ENCODE data around the gene EML1. TPM values are rescaled to one million over a fixed set of nuclear protein-coding genes. Genes with fewer than 3 reads are reported as not detected.
"Not testable (repeated sequence)": the region's sequence is repeated elsewhere in the genome, so short reads cannot be mapped to it uniquely, and the experiment has no call there.

EML1 gene
- total and polyA plus RNA-seq, 2 experiments from 2014 or later = 22.9 to 31.9 TPM

GRCh38 chr14:99946652-99947489, 153.7 kb downstream of the EML1 start:
- Histone ChIP-seq H3K9me2 (replicated peaks; ENCODE audit: insufficient read depth) (no peaks in the 10 kb centered on the region), H3K9me3 (ENCODE audit: low read depth) (no peaks in the 10 kb centered on the region), H3K79me2 (no peaks in the 10 kb centered on the region), H3K27me3 (no peaks in the 10 kb centered on the region), H3K4me1 (ENCODE audit: insufficient read depth) (no peaks in the 10 kb centered on the region), H3K27ac (no peak overlapping the region), H4K20me1 (ENCODE audit: insufficient read depth, poor library complexity, severe bottlenecking) (no peaks in the 10 kb centered on the region), H3K4me2 (peak overlapping the region; percentile 60), H3K36me3 (replicated peaks; ENCODE audit: insufficient read depth, low read depth) (no peaks in the 10 kb centered on the region), H2AFZ (no peak overlapping the region), H3K4me3 (no peak overlapping the region)
- peak; percentile 57 for DNase-seq (ENCODE audit: low spot score)
- TF ChIP-seq, protein P1, sequence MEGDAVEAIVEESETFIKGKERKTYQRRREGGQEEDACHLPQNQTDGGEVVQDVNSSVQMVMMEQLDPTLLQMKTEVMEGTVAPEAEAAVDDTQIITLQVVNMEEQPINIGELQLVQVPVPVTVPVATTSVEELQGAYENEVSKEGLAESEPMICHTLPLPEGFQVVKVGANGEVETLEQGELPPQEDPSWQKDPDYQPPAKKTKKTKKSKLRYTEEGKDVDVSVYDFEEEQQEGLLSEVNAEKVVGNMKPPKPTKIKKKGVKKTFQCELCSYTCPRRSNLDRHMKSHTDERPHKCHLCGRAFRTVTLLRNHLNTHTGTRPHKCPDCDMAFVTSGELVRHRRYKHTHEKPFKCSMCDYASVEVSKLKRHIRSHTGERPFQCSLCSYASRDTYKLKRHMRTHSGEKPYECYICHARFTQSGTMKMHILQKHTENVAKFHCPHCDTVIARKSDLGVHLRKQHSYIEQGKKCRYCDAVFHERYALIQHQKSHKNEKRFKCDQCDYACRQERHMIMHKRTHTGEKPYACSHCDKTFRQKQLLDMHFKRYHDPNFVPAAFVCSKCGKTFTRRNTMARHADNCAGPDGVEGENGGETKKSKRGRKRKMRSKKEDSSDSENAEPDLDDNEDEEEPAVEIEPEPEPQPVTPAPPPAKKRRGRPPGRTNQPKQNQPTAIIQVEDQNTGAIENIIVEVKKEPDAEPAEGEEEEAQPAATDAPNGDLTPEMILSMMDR (IDR thresholded peaks at IDR 0.05; ENCODE audit: poor library complexity) = peak; percentile 92
- TF ChIP-seq EZH2phosphoT487 (IDR thresholded peaks at IDR 0.05; ENCODE audit: low read depth, severe bottlenecking, unreplicated experiment) = no peak
- WGBS (ENCODE audit: low lambda C conversion rate, missing lambda C conversion rate) = 54% methylated on average over 33 of the region's 33 CpGs

GRCh38 chr14:99947695-99948094, 154.5 kb downstream of the EML1 start:
- Histone ChIP-seq H3K4me3 (no peak overlapping the region), H3K9me2 (replicated peaks; ENCODE audit: insufficient read depth) (no peaks in the 10 kb centered on the region), H3K4me1 (ENCODE audit: insufficient read depth) (no peaks in the 10 kb centered on the region), H3K9me3 (ENCODE audit: low read depth) (no peaks in the 10 kb centered on the region), H2AFZ (no peak overlapping the region), H3K4me2 (no peak overlapping the region), H3K36me3 (replicated peaks; ENCODE audit: insufficient read depth, low read depth) (no peaks in the 10 kb centered on the region), H3K27ac (no peak overlapping the region), H3K79me2 (no peaks in the 10 kb centered on the region), H4K20me1 (ENCODE audit: insufficient read depth, poor library complexity, severe bottlenecking) (no peaks in the 10 kb centered on the region), H3K27me3 (no peaks in the 10 kb centered on the region)
- 85% methylated on average over 6 of the region's 6 CpGs for WGBS (ENCODE audit: low lambda C conversion rate, missing lambda C conversion rate)
- TF ChIP-seq EZH2phosphoT487 (IDR thresholded peaks at IDR 0.05; ENCODE audit: low read depth, severe bottlenecking, unreplicated experiment) (no peak), EZH2 (IDR thresholded peaks at IDR 0.05; ENCODE audit: borderline replicate concordance) (no peak)
- TF ChIP-seq, protein P1 (IDR thresholded peaks at IDR 0.05; ENCODE audit: poor library complexity) = no peak
- no peak for DNase-seq (ENCODE audit: low spot score)

DNA sequence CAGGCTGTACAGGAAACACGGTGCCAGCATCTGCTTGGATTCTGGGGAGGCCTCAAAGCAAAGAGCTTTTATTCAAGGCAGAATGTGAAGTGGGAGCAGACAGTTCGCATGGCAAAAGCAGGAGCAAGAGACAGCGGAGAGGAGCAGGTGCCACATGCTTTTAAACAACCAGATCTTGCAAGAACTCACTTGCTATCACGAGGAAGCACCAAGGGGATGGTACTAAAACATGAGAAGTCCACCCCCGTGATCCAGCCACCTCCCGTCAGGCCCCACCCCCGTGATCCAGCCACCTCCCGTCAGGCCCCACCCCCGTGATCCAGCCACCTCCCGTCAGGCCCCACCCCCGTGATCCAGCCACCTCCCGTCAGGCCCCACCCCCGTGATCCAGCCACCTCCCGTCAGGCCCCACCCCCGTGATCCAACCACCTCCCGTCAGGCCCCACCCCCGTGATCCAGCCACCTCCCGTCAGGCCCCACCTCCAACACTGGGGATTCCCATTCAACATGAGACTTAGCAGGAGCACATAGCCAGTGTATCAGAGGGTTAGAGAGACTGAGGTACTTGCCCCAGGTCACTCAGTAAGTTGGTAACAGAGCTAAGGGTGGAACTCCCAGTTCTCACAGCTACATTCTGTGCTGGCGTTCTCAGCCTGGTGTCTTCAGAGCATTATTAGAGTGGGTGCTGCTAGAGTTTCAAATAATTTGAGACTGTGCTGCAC, 156.0 kb downstream of the EML1 start:
- not testable (repeated sequence) for H3K79me2 ChIP-seq; H3K4me1 ChIP-seq (ENCODE audit: insufficient read depth); H3K4me2 ChIP-seq; H3K9me2 ChIP-seq (replicated peaks; ENCODE audit: insufficient read depth); H3K27ac ChIP-seq; H4K20me1 ChIP-seq (ENCODE audit: insufficient read depth, poor library complexity, severe bottlenecking); DNase-seq (ENCODE audit: low spot score); H3K9me3 ChIP-seq (ENCODE audit: low read depth); H3K4me3 ChIP-seq; H3K36me3 ChIP-seq (replicated peaks; ENCODE audit: insufficient read depth, low read depth); H3K27me3 ChIP-seq; H2AFZ ChIP-seq
- 75% methylated on average over 6 of the region's 19 CpGs for WGBS (ENCODE audit: low lambda C conversion rate, missing lambda C conversion rate)

DNA sequence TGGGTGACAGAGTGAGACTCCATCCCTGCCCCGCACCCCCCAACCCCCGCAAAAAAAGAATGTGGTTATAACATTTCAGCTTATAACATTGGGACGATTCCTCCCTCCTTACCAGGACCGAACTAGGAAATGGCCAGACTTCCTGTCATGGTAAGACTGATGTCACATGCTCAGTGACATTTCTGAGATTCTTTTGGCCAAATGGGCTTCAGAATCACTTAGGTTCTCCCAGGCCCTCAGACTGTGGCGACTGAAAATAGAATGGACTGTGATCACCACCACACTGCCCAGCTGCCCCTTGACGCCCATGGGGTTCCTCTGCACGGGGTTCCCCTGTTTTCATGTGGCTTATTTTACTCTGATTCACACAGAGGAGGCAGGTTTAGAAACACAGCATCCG, 157.0 kb downstream of the EML1 start:
- TF ChIP-seq EZH2 (IDR thresholded peaks at IDR 0.05; ENCODE audit: borderline replicate concordance) (no peak), EZH2phosphoT487 (IDR thresholded peaks at IDR 0.05; ENCODE audit: low read depth, severe bottlenecking, unreplicated experiment) (no peak)
- TF ChIP-seq, protein P1 (IDR thresholded peaks at IDR 0.05; ENCODE audit: poor library complexity) = no peak
- no peaks in the 10 kb centered on the region for H3K4me1 ChIP-seq (ENCODE audit: insufficient read depth)
- no peaks in the 10 kb centered on the region for H3K9me3 ChIP-seq (ENCODE audit: low read depth)
- H3K79me2 ChIP-seq = no peaks in the 10 kb centered on the region
- no peak overlapping the region for H2AFZ ChIP-seq
- no peaks in the 10 kb centered on the region for H3K9me2 ChIP-seq (replicated peaks; ENCODE audit: insufficient read depth)
- H3K4me2 ChIP-seq = no peak overlapping the region
- no peak overlapping the region for H3K4me3 ChIP-seq
- no peaks in the 10 kb centered on the region for H3K36me3 ChIP-seq (replicated peaks; ENCODE audit: insufficient read depth, low read depth)
- 85% methylated on average over 8 of the region's 8 CpGs for WGBS (ENCODE audit: low lambda C conversion rate, missing lambda C conversion rate)
- no peak overlapping the region for H3K27ac ChIP-seq
- H4K20me1 ChIP-seq (ENCODE audit: insufficient read depth, poor library complexity, severe bottlenecking) = no peaks in the 10 kb centered on the region
- no peaks in the 10 kb centered on the region for H3K27me3 ChIP-seq
- DNase-seq (ENCODE audit: low spot score) = no peak

All from hepatocyte (in vitro differentiated cells).